Epithelial cell of proximal tubule (primary cell): Measurements from ENCODE around the gene NOD1. TPM values are rescaled to one million over a fixed set of nuclear protein-coding genes. Genes with fewer than 3 reads are reported as not detected.

Experiments used
- DNase-seq: peaks from one replicate; pipeline ENCODE4 v3.0.0-alpha.2; 2011; ENCODE audit warnings: low read depth
- H3K4me3 ChIP-seq: 2 replicates; pipeline ENCODE4 v1.5.1; 2011; ENCODE audit warnings: low read depth, mild to moderate bottlenecking, low read length
- total RNA-seq: library from RNA; depleted of rRNA; stranded (reverse); fragments of >200 nt; gene quantifications from 2 replicates; pipeline ENCODE4 v1.2.3, GENCODE V29; 2015
- TF ChIP-seq, protein P1 (sequence below): conservative IDR thresholded peaks from 2 replicates; pipeline ENCODE4 v1.5.1; 2012; ENCODE audit warnings: low read depth, mild to moderate bottlenecking, low read length

Gene NOD1
- total RNA-seq, 1 donor from 2014 or later = 5.1 TPM

DNA sequence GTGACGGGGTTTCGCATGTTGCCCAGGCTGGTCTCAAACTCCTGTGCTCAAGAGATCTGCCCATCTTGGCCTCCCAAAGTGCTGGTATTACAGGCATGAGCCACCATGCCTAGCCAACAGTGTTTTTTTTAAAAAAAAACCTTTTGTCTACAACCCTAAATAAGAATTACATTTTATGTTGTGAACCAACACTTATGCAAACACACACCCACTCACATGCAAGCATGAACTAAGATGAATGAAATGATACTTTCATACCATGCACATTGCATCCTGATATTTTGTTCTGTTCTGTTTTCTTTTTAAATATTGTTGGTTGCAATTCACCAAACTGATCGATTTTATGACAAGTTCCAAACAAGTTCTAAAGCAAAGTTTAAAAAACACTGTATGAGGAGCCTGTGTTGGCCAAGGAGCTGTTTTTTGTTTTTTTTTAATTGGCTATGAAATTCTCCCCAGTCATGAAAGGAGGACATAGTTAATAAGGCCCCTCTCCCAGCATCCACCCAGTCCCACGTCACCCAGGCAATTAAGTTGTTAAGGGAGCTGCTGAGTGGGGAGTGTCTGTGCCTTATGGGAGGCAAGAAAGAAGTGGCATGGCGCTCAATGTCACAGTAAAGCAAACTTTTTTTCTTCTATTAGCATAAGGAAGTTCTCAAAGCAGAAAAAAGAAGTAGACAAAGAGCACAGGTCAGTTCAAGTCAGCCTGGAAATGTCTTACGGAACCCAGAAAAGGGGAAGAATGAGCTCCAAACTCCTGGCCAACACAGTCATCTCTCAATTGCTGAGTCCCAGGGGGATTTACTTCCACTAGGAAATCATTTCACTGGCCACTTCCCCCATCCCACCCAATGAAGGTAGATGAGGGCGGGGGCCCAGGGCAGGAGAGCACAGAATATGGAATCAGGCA is 50.1 kb downstream of the NOD1 start:
- TF ChIP-seq, protein P1, sequence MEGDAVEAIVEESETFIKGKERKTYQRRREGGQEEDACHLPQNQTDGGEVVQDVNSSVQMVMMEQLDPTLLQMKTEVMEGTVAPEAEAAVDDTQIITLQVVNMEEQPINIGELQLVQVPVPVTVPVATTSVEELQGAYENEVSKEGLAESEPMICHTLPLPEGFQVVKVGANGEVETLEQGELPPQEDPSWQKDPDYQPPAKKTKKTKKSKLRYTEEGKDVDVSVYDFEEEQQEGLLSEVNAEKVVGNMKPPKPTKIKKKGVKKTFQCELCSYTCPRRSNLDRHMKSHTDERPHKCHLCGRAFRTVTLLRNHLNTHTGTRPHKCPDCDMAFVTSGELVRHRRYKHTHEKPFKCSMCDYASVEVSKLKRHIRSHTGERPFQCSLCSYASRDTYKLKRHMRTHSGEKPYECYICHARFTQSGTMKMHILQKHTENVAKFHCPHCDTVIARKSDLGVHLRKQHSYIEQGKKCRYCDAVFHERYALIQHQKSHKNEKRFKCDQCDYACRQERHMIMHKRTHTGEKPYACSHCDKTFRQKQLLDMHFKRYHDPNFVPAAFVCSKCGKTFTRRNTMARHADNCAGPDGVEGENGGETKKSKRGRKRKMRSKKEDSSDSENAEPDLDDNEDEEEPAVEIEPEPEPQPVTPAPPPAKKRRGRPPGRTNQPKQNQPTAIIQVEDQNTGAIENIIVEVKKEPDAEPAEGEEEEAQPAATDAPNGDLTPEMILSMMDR = no peak
- H3K4me3 ChIP-seq = no peak overlapping the region
- DNase-seq = no peak

DNA sequence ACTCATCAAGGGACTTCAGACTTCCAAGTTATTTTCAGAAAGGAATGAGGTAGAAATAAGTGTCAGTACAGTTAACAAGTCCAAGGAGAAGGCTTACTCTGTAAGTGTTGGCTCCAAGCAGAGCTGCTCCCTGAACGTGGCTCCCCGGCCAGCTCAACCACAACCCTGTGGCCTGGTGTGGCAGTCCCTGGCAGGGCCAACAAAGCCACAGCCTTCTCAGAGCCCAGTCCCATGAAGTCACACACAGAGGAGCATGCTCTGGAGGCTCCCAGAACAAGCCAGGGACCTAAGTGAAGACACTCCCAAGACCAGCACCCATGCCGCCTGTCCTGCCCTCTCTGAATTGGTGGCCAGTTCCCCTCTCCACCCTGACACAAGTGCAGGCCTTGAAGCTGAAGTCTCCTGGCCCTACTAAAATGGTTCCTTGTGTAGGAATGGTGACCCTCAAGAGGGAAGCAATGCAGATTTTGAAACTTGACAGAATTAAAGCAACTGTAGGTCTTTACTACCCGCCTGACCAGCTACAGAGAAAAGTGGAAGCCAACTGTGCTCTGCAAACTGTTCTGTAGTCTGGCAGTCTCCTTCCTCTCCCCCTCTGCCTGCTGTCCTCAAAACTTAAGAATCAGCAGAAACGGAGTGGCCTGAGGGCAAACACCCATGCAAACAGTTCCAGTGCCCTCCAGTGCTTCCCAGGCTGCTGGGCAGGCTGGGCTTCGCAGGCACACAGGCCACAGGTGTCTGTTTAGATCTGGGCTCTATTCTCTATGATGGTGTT is 51.1 kb downstream of the NOD1 start:
- TF ChIP-seq, protein P1 = no peak
- no peak for DNase-seq

DNA sequence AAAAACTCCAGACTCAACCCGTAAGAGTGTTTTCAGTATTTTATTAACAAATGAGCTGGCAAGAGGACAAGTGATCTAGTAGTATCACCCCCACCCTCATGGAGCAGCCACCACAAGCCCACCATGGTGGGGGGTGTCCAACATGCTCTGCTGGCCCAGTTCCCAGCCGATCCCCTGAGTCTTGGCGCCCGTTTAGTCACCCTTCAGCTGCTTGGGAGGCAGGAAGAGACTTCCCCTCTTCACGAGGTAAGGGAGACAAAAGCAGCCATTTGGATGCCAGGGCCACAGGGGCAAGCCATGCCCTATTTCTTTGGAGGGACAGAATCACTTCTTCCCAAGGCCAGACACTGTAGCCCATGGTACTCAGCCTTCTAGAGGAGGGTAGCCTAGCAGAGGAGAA is 54.1 kb downstream of the NOD1 start:
- H3K4me3 ChIP-seq = no peak overlapping the region
- TF ChIP-seq, protein P1 = no peak
- DNase-seq = no peak

More for the DNA sequence above, 51.1 kb downstream of the NOD1 start:
- H3K4me3 ChIP-seq = no peak overlapping the region

DNA sequence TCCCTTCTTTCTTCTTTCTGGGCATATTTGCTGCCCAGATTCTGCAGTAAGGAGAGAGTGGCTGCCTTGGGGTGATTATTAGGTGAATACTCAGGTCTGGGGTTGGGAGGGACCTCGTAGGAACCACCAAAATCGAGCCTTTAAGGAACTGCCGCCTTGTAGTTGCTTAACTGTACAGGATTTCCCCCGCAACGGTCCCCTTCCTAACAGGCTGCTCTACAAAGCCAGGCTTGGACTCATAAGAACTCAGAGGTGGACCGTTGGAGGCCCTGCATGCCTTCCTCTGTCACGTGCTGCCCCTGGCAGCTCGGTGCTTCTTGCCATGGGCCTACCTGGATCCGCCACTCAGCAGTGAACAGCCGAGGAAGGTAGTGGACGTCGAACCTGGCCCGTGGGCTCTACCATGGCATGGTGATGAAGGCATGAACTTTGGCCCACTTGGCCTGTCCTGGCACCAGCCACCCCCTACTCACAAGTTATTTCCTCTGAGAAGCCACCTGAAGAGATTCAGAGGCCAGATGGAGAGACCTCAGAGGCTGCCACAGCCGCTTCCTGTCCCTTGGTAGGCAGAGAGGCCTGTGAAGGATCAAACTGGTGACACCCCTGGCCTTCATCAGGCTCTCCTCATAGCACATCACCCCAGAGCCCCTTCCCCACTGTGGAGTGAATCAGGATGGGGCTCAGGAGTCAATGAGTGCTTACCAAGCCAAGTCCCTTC is 54.6 kb downstream of the NOD1 start:
- no peak overlapping the region for H3K4me3 ChIP-seq
- TF ChIP-seq, protein P1 = no peak
- no peak for DNase-seq

DNA sequence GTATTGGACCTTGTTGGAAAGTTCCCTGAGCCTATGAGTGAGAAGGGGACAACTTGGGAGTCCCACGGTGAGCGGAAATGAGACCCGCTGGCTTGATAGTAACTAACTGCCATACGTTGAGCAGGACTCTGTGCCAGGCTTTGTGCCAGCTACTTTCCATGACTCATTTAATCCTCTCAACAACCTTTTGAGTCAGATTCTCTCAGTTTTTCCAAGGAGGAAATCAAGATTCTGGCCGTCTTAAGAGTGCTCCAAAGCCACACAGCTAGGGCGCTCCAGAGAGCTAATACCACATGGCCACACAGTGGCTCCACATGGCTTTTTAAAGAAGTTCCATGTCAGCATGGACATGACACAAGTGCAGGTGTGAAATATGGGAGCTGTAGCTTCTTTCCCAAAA is 55.7 kb downstream of the NOD1 start:
- no peak for DNase-seq
- no peak overlapping the region for H3K4me3 ChIP-seq
- TF ChIP-seq, protein P1 = no peak

DNA sequence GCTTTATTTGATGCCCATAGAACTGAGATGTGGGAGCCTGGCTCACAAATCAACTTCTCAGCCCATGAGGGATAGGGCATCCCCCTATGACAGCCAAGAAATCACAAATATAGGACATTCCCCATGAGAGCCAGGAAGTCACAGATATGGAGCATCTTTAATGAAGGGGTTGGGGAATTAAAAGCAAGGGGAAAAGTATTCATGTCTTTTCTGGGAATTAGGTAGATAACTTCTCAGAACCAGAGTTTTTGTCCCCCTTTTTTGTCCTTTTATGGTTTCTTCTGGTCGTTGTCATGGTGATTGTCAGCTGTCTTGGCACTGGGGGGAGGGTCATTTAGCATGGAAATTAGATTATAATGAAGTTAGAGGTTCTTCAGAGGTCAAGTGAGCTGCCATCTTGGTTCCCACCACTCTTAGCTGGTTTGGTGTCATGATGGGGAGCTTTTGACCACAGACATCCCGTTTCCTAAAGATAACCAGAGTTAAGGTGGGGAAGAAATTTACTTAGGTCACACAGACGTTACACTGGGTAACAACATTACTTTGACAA is 56.9 kb downstream of the NOD1 start:
- TF ChIP-seq, protein P1 = no peak
- no peak for DNase-seq
- H3K4me3 ChIP-seq = no peak overlapping the region
